Activated gamma-delta T cell treated with anti-CD3 and anti-CD28 coated beads, Interleukin-2, amount 50 U/mL, for 16 hours (primary cell): ENCODE measurements around the gene TIA1.
"Not testable (repeated sequence)": the region's sequence is repeated elsewhere in the genome, so short reads cannot be mapped to it uniquely, and the experiment has no call there.

ENCODE experiments used
- DNase-seq: peaks from one replicate; pipeline ENCODE4 v3.0.0-alpha.2; 2020; ENCODE audit warnings: low read depth

The TIA1 gene

GRCh38 chr2:70248181-70248847 lies at the start of gene TIA1:
Gene TIA1 (minus strand): TSS chr2:70248628. CDS start chr2:70248430, 198 bp downstream.
- DNase-seq, result peak; percentile 98

GRCh38 chr2:70297828-70298227 lies 49.4 kb upstream of the TIA1 start:
- not testable (repeated sequence) for DNase-seq

- DNase-seq, result no peak
Measured at GRCh38 chr2:70283500-70284191, 35.2 kb upstream of the TIA1 start.

- no peak for DNase-seq
Measured at GRCh38 chr2:70282439-70282838, 34.0 kb upstream of the TIA1 start.

GRCh38 chr2:70280242-70280798 lies 31.9 kb upstream of the TIA1 start:
- no peak for DNase-seq

- DNase-seq, result no peak
Measured at GRCh38 chr2:70270323-70270722, 21.9 kb upstream of the TIA1 start.

- not testable (repeated sequence) for DNase-seq
Measured at GRCh38 chr2:70269422-70270302, 21.2 kb upstream of the TIA1 start.

- not testable (repeated sequence) for DNase-seq
Measured at GRCh38 chr2:70266925-70267324, 18.5 kb upstream of the TIA1 start.

GRCh38 chr2:70261501-70261900 lies 13.1 kb upstream of the TIA1 start:
- no peak for DNase-seq

GRCh38 chr2:70258532-70258875 lies 10.1 kb upstream of the TIA1 start:
- no peak for DNase-seq

GRCh38 chr2:70255637-70256314 lies 7.3 kb upstream of the TIA1 start:
- DNase-seq, result no peak

GRCh38 chr2:70250434-70250833 lies 2.0 kb upstream of the TIA1 start:
- DNase-seq, result no peak

- no peak for DNase-seq
Measured at GRCh38 chr2:70247364-70248180, 856 bp downstream of the TIA1 start.

- no peak for DNase-seq
Measured at GRCh38 chr2:70243806-70244584, 4.4 kb downstream of the TIA1 start.

- DNase-seq, result no peak
Measured at GRCh38 chr2:70242552-70242951, 5.9 kb downstream of the TIA1 start.

- DNase-seq, result no peak
Measured at GRCh38 chr2:70241340-70241739, 7.1 kb downstream of the TIA1 start.

- DNase-seq, result no peak
Measured at GRCh38 chr2:70240599-70240998, 7.8 kb downstream of the TIA1 start.

- no peak for DNase-seq
Measured at GRCh38 chr2:70233926-70234325, 14.5 kb downstream of the TIA1 start.

- no peak for DNase-seq
Measured at GRCh38 chr2:70226781-70227180, 21.6 kb downstream of the TIA1 start.

GRCh38 chr2:70223305-70223704 lies 25.1 kb downstream of the TIA1 start:
- DNase-seq, result not testable (repeated sequence)
